Transverse colon (tissue), 4 donors: ENCODE data around the gene NLGN1. TPM values are rescaled to one million over a fixed set of nuclear protein-coding genes. Genes with fewer than 3 reads are reported as not detected.

Experiments
- DNase-seq: peaks from one replicate; pipeline ENCODE4 v3.0.0-alpha.2; 2019
- H3K27ac ChIP-seq, 4 donors: fragments of 200-600 bp; sonication (generic); 2 replicates each; pipeline ENCODE4 v1.5.1; 2016 to 2018; ENCODE audit warnings: inconsistent platforms in 4 of 4
- H3K27me3 ChIP-seq: fragments of 200-600 bp; sonication (generic); 2 replicates; pipeline ENCODE4 v1.5.1; 2017; ENCODE audit warnings: inconsistent platforms
- H3K36me3 ChIP-seq, 4 donors: fragments of 200-600 bp; sonication (generic); 2 replicates each; pipeline ENCODE4 v1.5.1; 2017 to 2019; ENCODE audit warnings: inconsistent platforms in 4 of 4
- H3K4me1 ChIP-seq, 4 donors: fragments of 200-600 bp; sonication (generic); 2 replicates each; pipeline ENCODE4 v1.5.1; 2017 to 2020; ENCODE audit warnings: inconsistent platforms in 4 of 4
- H3K4me3 ChIP-seq, 4 donors: fragments of 200-600 bp; sonication (generic); 1 replicate in 1 of 4; 2 replicates in 3 of 4; pipeline versions ENCODE4 v1.5.1 to v1.6.1; 2017 to 2019; ENCODE audit warnings: inconsistent platforms in 4 of 4
- H3K9me3 ChIP-seq, 2 donors: fragments of 200-600 bp; sonication (generic); 2 replicates each; pipeline ENCODE4 v1.5.1; 2017 to 2019; ENCODE audit warnings: inconsistent platforms in 2 of 2
- EP300 ChIP-seq: sonication (generic); formaldehyde crosslinking; IDR thresholded peaks from one replicate; pipeline ENCODE4 v1.6.1; 2017; ENCODE audit warnings: antibody characterized with exemption, low read depth
- POLR2A ChIP-seq: fragments of 450-650 bp; IDR thresholded peaks from one replicate; pipeline ENCODE4 v1.6.1; 2016; ENCODE audit warnings: antibody characterized with exemption, mild to moderate bottlenecking, moderate library complexity
- POLR2AphosphoS5 ChIP-seq, 3 donors: sonication (generic); formaldehyde crosslinking; IDR thresholded peaks; one replicate each; pipeline ENCODE4 v1.6.1; 2016; ENCODE audit warnings: antibody characterized with exemption in 3 of 3
- WGBS, 2 donors: methylation state at CpG; one replicate each; pipeline ENCODE4 v1.1.5; 2018; ENCODE audit warnings: low coverage in 1 of 2; 5-methylcytosine and 5-hydroxymethylcytosine counted together
- in situ Hi-C, 4 donors: fragments of 200-750 bp; cut with MboI; loops; one replicate each; pipeline versions ENCODE4 v1.15.0 to v1.15.1; 2017; ENCODE audit warnings: low sequenced_read_pairs in 3 of 4, low pct_ligation_motif_present in 1 of 4, low pct_unique_long_range_greater_than_20kb in 1 of 4
- intact Hi-C: fragments of 100-400 bp; cut with DNase I; formaldehyde crosslinking; loops from one replicate; pipeline ENCODE4 v1.15.1; 2023; ENCODE audit warnings: low total_unique reads
- total RNA-seq, 4 donors: library from RNA; depleted of rRNA; stranded (reverse); fragments of >200 nt; gene quantifications; one replicate each; pipeline ENCODE4 v1.1.0, GENCODE V29; 2016
- TF ChIP-seq, protein P1 (sequence below), 5 experiments: fragments of 200-600 bp in 3 of 5; fragments of 450-650 bp in 2 of 5; sonication (generic) in 3 of 5; IDR thresholded peaks; 1 replicate in 2 of 5; 2 replicates in 3 of 5; pipeline ENCODE4 v1.5.1; 2016 to 2017; ENCODE audit warnings: antibody characterized with exemption in 5 of 5, inconsistent platforms in 3 of 5, mild to moderate bottlenecking in 2 of 5, moderate library complexity in 1 of 5

Gene NLGN1
- total RNA-seq, 4 donors from 2014 or later: 0.40 to 5.2 (median 1.9) TPM; not detected in 1

DNA sequence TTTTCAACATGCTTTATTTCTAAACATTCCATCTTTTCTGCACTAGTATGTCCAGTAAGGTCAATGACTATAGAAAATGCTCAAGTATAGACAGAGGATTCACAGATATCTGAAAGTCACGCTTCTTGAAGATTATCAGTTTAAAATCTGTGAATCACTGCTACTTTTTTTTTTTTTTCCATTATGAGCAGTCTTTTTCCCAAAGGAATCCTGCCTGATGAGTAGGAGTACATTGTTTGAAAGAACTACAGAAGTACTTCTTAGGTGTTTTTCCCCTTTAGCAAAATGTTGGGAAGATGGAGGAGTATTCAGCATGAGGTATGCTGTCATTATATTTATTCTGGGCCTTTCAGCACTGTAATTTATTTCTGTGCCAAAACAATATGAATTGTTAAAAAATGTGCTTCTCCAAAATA, 266.2 kb downstream of the NLGN1 start:
- no peaks in the 10 kb centered on the region for H3K9me3 ChIP-seq
- TF ChIP-seq, protein P1, sequence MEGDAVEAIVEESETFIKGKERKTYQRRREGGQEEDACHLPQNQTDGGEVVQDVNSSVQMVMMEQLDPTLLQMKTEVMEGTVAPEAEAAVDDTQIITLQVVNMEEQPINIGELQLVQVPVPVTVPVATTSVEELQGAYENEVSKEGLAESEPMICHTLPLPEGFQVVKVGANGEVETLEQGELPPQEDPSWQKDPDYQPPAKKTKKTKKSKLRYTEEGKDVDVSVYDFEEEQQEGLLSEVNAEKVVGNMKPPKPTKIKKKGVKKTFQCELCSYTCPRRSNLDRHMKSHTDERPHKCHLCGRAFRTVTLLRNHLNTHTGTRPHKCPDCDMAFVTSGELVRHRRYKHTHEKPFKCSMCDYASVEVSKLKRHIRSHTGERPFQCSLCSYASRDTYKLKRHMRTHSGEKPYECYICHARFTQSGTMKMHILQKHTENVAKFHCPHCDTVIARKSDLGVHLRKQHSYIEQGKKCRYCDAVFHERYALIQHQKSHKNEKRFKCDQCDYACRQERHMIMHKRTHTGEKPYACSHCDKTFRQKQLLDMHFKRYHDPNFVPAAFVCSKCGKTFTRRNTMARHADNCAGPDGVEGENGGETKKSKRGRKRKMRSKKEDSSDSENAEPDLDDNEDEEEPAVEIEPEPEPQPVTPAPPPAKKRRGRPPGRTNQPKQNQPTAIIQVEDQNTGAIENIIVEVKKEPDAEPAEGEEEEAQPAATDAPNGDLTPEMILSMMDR (IDR thresholded peaks at IDR 0.05): no peak
- TF ChIP-seq POLR2AphosphoS5 (IDR thresholded peaks at IDR 0.05) (no peak), POLR2A (no peak), EP300 (no peak)
- in situ Hi-C loops (no loop called here), intact Hi-C loops (no loop called here)
- no peaks in the 10 kb centered on the region for H3K4me1 ChIP-seq
- no peaks in the 10 kb centered on the region for H3K36me3 ChIP-seq
- no peak overlapping the region for H3K27ac ChIP-seq
- DNase-seq: no peak
- no peaks in the 10 kb centered on the region for H3K27me3 ChIP-seq
- WGBS, 2 donors: 40 to 100% methylated on average over 1 of the region's 1 CpG
- H3K4me3 ChIP-seq: no peak overlapping the region

DNA sequence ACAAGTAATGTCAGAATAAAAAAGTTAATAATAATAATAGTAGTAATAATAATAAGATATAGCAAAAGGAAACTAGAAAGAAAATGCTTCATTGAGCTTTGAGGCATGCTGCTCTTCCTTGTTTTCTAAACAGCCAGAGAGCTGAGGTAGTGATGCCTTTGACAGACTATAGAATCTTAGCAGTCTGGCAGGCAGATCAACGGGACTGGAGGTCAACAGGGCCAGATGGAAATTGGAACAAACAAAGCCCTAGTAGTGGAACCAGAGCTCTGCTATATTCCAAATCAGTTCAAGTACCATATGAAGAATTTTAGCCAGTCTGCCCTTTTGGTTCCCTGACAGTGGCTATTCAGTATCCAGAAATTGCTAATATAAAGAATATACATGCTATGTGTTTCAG, 278.6 kb downstream of the NLGN1 start:
- H3K36me3 ChIP-seq: no peaks in the 10 kb centered on the region
- no peak for DNase-seq
- no peaks in the 10 kb centered on the region for H3K4me1 ChIP-seq
- no peak overlapping the region for H3K27ac ChIP-seq
- TF ChIP-seq POLR2A (no peak), EP300 (no peak), POLR2AphosphoS5 (IDR thresholded peaks at IDR 0.05) (no peak)
- TF ChIP-seq, protein P1 (IDR thresholded peaks at IDR 0.05): no peak
- WGBS, 2 donors: 14 to 37% methylated on average over 1 of the region's 1 CpG
- H3K9me3 ChIP-seq: no peaks in the 10 kb centered on the region
- intact Hi-C loops: no loop called here
- no peaks in the 10 kb centered on the region for H3K27me3 ChIP-seq
- no peak overlapping the region for H3K4me3 ChIP-seq
- in situ Hi-C loops: no loop called here

DNA sequence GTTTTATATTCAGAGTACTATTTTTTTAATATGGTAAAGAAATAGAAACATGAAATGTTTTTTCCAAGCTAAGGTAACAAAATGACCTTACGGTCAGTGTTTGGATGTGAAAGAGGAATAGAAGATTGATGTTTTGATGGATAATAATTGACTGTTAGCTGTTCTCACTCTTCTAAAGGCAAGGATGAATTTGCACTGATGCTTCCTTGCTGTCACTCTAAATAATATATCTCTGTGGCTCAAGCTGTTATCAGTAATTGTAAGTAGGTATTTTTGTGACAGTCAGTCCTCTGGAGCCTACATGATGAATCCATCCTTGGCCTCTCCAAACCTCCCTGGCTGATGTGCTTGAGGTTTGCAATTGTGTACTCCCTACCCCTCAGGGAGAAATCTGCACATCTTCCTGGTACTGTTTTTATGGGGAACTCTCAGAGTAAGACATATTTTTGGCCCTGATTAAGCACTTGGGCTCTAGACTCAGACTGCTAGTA, 283.7 kb downstream of the NLGN1 start:
- TF ChIP-seq, protein P1 (IDR thresholded peaks at IDR 0.05): no peak
- TF ChIP-seq POLR2AphosphoS5 (IDR thresholded peaks at IDR 0.05): no peak
- no peak for TF ChIP-seq EP300
- TF ChIP-seq POLR2A: no peak
- intact Hi-C loops (no loop called here), in situ Hi-C loops (no loop called here)
- WGBS, 2 donors: 94 to 100% methylated on average over 1 of the region's 1 CpG
- no peak for DNase-seq
- Histone ChIP-seq H3K36me3 (no peaks in the 10 kb centered on the region), H3K27ac (no peak overlapping the region), H3K4me1 (no peaks in the 10 kb centered on the region), H3K9me3 (no peaks in the 10 kb centered on the region), H3K27me3 (no peaks in the 10 kb centered on the region), H3K4me3 (no peak overlapping the region)

DNA sequence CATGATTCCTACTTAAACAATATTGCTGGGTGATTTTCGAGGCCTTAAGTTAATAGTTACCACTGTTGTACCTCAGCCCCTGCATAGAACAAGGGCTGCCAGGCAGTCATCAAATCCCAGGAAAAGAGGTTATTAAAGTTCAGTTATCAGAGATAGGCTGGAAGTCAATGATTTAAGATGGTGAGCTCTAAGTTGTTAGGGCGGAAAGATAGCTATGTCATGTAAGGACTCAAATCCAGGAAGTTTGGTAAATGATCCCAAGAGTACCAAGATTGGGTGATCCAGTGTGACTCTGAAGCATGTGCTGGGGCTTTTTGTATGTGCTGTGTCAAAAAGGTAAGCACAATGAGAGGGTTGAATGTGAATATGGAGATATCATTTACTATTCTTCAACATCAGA, 287.9 kb downstream of the NLGN1 start:
- intact Hi-C loops: no loop called here

DNA sequence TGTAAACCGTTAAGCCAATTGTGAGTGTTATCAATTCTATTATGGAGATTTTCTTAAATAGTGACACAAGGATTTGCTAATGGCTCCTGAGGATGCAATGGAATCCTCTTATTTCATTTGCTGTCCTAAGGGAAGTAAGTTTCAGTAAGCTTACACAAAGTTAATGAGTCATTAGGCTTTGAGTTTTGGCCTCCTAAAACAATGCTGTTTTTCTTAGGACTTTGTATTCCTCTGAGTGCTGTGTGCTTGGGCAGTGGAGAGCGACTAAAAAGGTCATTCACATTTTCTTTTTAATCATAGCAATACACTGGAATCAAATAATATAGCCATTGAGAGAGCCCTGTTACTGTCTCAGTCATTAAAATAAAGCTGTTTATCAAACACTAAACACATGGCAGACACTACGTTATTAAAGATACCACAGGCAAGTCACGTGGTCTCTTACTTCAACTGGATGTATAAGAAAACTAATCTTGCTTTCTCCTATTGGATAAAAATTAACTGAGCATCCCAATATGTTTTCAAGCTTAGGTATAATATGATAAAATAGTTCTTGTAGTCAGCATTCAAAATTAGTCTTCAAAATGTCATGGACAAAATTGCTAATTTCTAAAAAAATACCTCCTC, 290.8 kb downstream of the NLGN1 start:
- H3K27ac ChIP-seq: no peak overlapping the region
- no peaks in the 10 kb centered on the region for H3K4me1 ChIP-seq
- H3K9me3 ChIP-seq: no peaks in the 10 kb centered on the region
- H3K36me3 ChIP-seq: no peaks in the 10 kb centered on the region
- no peak for TF ChIP-seq POLR2A
- TF ChIP-seq, protein P1 (IDR thresholded peaks at IDR 0.05): no peak
- no peak for TF ChIP-seq EP300
- TF ChIP-seq POLR2AphosphoS5 (IDR thresholded peaks at IDR 0.05): no peak
- H3K4me3 ChIP-seq: no peak overlapping the region
- intact Hi-C loops (no loop called here), in situ Hi-C loops (no loop called here)
- no peaks in the 10 kb centered on the region for H3K27me3 ChIP-seq
- no peak for DNase-seq
- 76 to 91% methylated on average over 3 to 4 of the region's 4 CpGs for WGBS, 2 donors

More for the DNA sequence above, 287.9 kb downstream of the NLGN1 start:
- in situ Hi-C loops: no loop called here
- Histone ChIP-seq H3K36me3 (no peaks in the 10 kb centered on the region), H3K27me3 (no peaks in the 10 kb centered on the region), H3K4me3 (no peak overlapping the region), H3K9me3 (no peaks in the 10 kb centered on the region), H3K4me1 (no peaks in the 10 kb centered on the region), H3K27ac (no peak overlapping the region)
- 60 to 89% methylated on average over 2 of the region's 2 CpGs for WGBS, 2 donors
- no peak for TF ChIP-seq POLR2A
- no peak for DNase-seq
